HepG2 (cell line): ENCODE results near the gene ASPRV1. TPM values are rescaled to one million over a fixed set of nuclear protein-coding genes. Genes with fewer than 3 reads are reported as not detected.

Source experiments
- ATAC-seq: fragments of 200-7000 bp; cut with Tn5 transposase; 3 replicates; pipeline ENCODE4 v1.9.1; 2020; ENCODE audit warnings: mild to moderate bottlenecking, moderate library complexity
- BruUV-seq: library from RNA; stranded (reverse); fragments of 400-500 nt; replicated peaks from 2 replicates; lab custom pipeline; 2021; lab: Mats Ljungman, UMichigan
- CTCF ChIA-PET: fragments of 300-600 bp; formaldehyde crosslinking; extraction: SDS; loops from one replicate; lab custom pipeline; 2021; ENCODE audit warnings: low total read pairs, inconsistent platforms, low intra/inter-chr PET ratio; lab: Yijun Ruan, JAX
- POLR2A ChIA-PET: fragments of 350-600 bp; sonication (Branson Sonifier 250); formaldehyde crosslinking; loops from one replicate; lab custom pipeline; 2020; ENCODE audit warnings: antibody characterized with exemption, inconsistent platforms; lab: Yijun Ruan, JAX
- DNase-seq: peaks from one replicate; pipeline ENCODE4 v3.0.0-alpha.2; 2015; ENCODE audit warnings: low spot score
- FAIRE-seq: peaks from 3 replicates; lab custom pipeline; 2011; peaks lifted over from hg19 to GRCh38; lab: Jason Lieb, UNC
- H2AFZ ChIP-seq: one replicate; pipeline ENCODE4 v1.6.1; 2011; ENCODE audit warnings: low read length, inconsistent platforms
- H3K27ac ChIP-seq: fragments of 300-600 bp; 3 replicates; pipeline ENCODE4 v1.8.0; 2011; ENCODE audit warnings: mixed run types, mild to moderate bottlenecking, mixed read lengths, low read length, inconsistent platforms; ENCODE audit not compliant: insufficient read depth; ENCODE audit errors: extremely low read length
- H3K27me3 ChIP-seq, 2 experiments: fragments of 200-600 bp in 1 of 2; 2 replicates in 1 of 2; 3 replicates in 1 of 2; pipeline versions ENCODE4 v1.6.0 to v1.8.0; 2011; ENCODE audit warnings: low read length in 2 of 2, mild to moderate bottlenecking in 2 of 2, moderate library complexity in 2 of 2, inconsistent platforms in 1 of 2; ENCODE audit not compliant: insufficient read depth in 2 of 2, control insufficient read depth in 1 of 2
- H3K36me3 ChIP-seq, 2 experiments: fragments of 200-600 bp in 1 of 2; replicated peaks in 1 of 2; 2 replicates in 1 of 2; 3 replicates in 1 of 2; pipeline versions ENCODE4 v1.5.1 to v1.8.0; 2011; ENCODE audit warnings: low read length in 2 of 2, inconsistent platforms in 1 of 2; ENCODE audit not compliant: insufficient read depth in 2 of 2, control insufficient read depth in 1 of 2
- H3K4me1 ChIP-seq: 2 replicates; pipeline ENCODE4 v1.5.1; 2012; ENCODE audit warnings: low read length, inconsistent platforms; ENCODE audit not compliant: insufficient read depth
- H3K4me2 ChIP-seq: 2 replicates; pipeline ENCODE4 v1.6.0; 2011; ENCODE audit warnings: low read depth, low read length, inconsistent platforms
- H3K4me3 ChIP-seq, 3 experiments: fragments of 200-600 bp in 1 of 3; sonication (generic), shearing (Covaris generic) in 1 of 3; replicated peaks in 1 of 3; 2 replicates each; pipeline ENCODE4 v1.5.1; 2011 to 2016; ENCODE audit warnings: low read length in 3 of 3, inconsistent platforms in 2 of 3, low read depth in 2 of 3, mild to moderate bottlenecking in 2 of 3, control low read depth in 1 of 3, mixed read lengths in 1 of 3; ENCODE audit not compliant: insufficient read depth in 1 of 3
- H3K79me2 ChIP-seq: one replicate; pipeline ENCODE4 v1.6.1; 2011; ENCODE audit warnings: low read length, inconsistent platforms; ENCODE audit not compliant: insufficient read depth
- H3K9ac ChIP-seq: 2 replicates; pipeline ENCODE4 v1.6.0; 2011; ENCODE audit warnings: mild to moderate bottlenecking, low read depth, low read length, inconsistent platforms; ENCODE audit not compliant: insufficient read depth
- H3K9me3 ChIP-seq: 2 replicates; pipeline ENCODE4 v1.5.1; 2012; ENCODE audit warnings: mild to moderate bottlenecking, low read length
- H4K20me1 ChIP-seq: 2 replicates; pipeline ENCODE4 v1.6.0; 2011; ENCODE audit warnings: inconsistent platforms, mild to moderate bottlenecking, low read length, moderate library complexity; ENCODE audit not compliant: insufficient read depth
- CCAR2 ChIP-seq: fragments of 200-400 bp; formaldehyde crosslinking; optimal IDR thresholded peaks from 2 replicates; pipeline ENCODE3; 2018; ENCODE audit warnings: low read depth, mild to moderate bottlenecking, low read length, moderate library complexity
- FOXO1 ChIP-seq: sonication (generic); formaldehyde crosslinking; IDR thresholded peaks from 2 replicates; pipeline ENCODE4 v1.4.0; 2020; ENCODE audit warnings: missing genetic modification reagents
- GPN1 ChIP-seq: sonication (generic); formaldehyde crosslinking; IDR thresholded peaks from 2 replicates; pipeline ENCODE4 v1.5.1; 2020; ENCODE audit warnings: missing genetic modification reagents, borderline replicate concordance
- MAZ ChIP-seq, 2 experiments: sonication (generic) in 1 of 2; formaldehyde crosslinking in 1 of 2; IDR thresholded peaks; 2 replicates each; pipeline versions ENCODE4 v1.5.0 to v1.6.1; 2012 to 2020; ENCODE audit warnings: low read depth in 2 of 2, mild to moderate bottlenecking in 2 of 2, borderline replicate concordance in 1 of 2, improper control_type of control experiment in 1 of 2, low read length in 1 of 2, missing genetic modification reagents in 1 of 2, moderate library complexity in 1 of 2
- NFE2L1 ChIP-seq: sonication (generic); formaldehyde crosslinking; IDR thresholded peaks from 2 replicates; pipeline ENCODE4 v1.4.0; 2020; ENCODE audit warnings: missing genetic modification reagents, mild to moderate bottlenecking, borderline replicate concordance
- NFKBIZ ChIP-seq: IDR thresholded peaks from 2 replicates; pipeline ENCODE4 v1.6.1; 2018; ENCODE audit warnings: missing genetic modification reagents, missing compliant biosample characterization
- TAF1 ChIP-seq: sonication (generic); formaldehyde crosslinking; IDR thresholded peaks from 2 replicates; pipeline ENCODE4 v1.4.0; 2020; ENCODE audit warnings: missing genetic modification reagents
- ZNF230 ChIP-seq: sonication (generic); formaldehyde crosslinking; IDR thresholded peaks from 2 replicates; pipeline ENCODE4 v1.4.0; 2020; ENCODE audit warnings: mild to moderate bottlenecking, missing genetic modification reagents
- ZNF589 ChIP-seq: sonication (generic); formaldehyde crosslinking; conservative IDR thresholded peaks from 2 replicates; pipeline ENCODE4 v1.8.0; 2022; ENCODE audit warnings: mild to moderate bottlenecking, moderate library complexity, missing genetic modification reagents
- ZNF776 ChIP-seq: sonication (generic); formaldehyde crosslinking; IDR thresholded peaks from 2 replicates; pipeline ENCODE4 v1.4.0; 2020; ENCODE audit warnings: mild to moderate bottlenecking, missing genetic modification reagents
- ZNF792 ChIP-seq: IDR thresholded peaks from 2 replicates; pipeline ENCODE4 v1.6.1; 2016
- ZNF878 ChIP-seq: sonication (generic); formaldehyde crosslinking; IDR thresholded peaks from 2 replicates; pipeline ENCODE4 v1.8.1; 2023; ENCODE audit warnings: mild to moderate bottlenecking, missing genetic modification reagents, moderate library complexity
- ZSCAN12 ChIP-seq: sonication (generic); formaldehyde crosslinking; IDR thresholded peaks from 2 replicates; pipeline ENCODE4 v1.9.0; 2021; ENCODE audit warnings: mild to moderate bottlenecking, missing genetic modification reagents
- WGBS: methylation state at CpG from one replicate; pipeline ENCODE4 v1.1.6; 2017; ENCODE audit warnings: low lambda C conversion rate; 5-methylcytosine and 5-hydroxymethylcytosine counted together
- in situ Hi-C: cut with HindIII; loops from 2 replicates; pipeline ENCODE4 v1.10.0; 2017; ENCODE audit warnings: low pct_unique_long_range_greater_than_20kb; ENCODE audit not compliant: extremely low pct_ligation_motif_present
- intact Hi-C: fragments of 100-400 bp; cut with micrococcal nuclease; formaldehyde crosslinking; loops from one replicate; pipeline ENCODE4 v1.10.0; 2022; ENCODE audit not compliant: unreplicated experiment
- polyA plus RNA-seq, 8 experiments: library from polyadenylated mRNA; depleted of rRNA in 3 of 8; stranded (reverse) in 7 of 8; unstranded in 1 of 8; fragments of >200 nt; fragmentation: Illumina TruSeq in 4 of 8; extraction: Trizol in 4 of 8; gene quantifications; 2 replicates each; pipeline versions ENCODE4 v1.2.1 to v1.2.3, GENCODE V29; 2011 to 2016; ENCODE audit warnings: low read depth in 4 of 8, missing spikeins in 1 of 8, mixed read lengths in 1 of 8; ENCODE audit not compliant: insufficient read depth in 1 of 8
- total RNA-seq, 5 experiments: library from RNA; depleted of rRNA; stranded (reverse); fragments of >200 nt; fragmentation: Illumina TruSeq; extraction: Trizol; gene quantifications; 2 replicates each; pipeline ENCODE4 v1.2.3, GENCODE V29; 2016; ENCODE audit warnings: low read depth in 1 of 5
- TF ChIP-seq, protein P1 (sequence below): sonication (generic); formaldehyde crosslinking; IDR thresholded peaks from 2 replicates; pipeline ENCODE4 v1.8.0; 2022; ENCODE audit warnings: mild to moderate bottlenecking, missing genetic modification reagents, moderate library complexity
- TF ChIP-seq, protein P2 (sequence below): IDR thresholded peaks from 2 replicates; pipeline ENCODE4 v1.6.1; 2016; ENCODE audit warnings: low read depth, borderline replicate concordance
- TF ChIP-seq, protein P3 (sequence below): sonication (generic); formaldehyde crosslinking; IDR thresholded peaks from 2 replicates; pipeline ENCODE4 v1.5.0; 2020; ENCODE audit warnings: mild to moderate bottlenecking, missing genetic modification reagents

Gene ASPRV1
- total and polyA plus RNA-seq, 2 of the 13 experiments (the other 11 are each of a cell fraction or from before 2014, with no cell fraction given) = 0.40 to 0.48 TPM

DNA sequence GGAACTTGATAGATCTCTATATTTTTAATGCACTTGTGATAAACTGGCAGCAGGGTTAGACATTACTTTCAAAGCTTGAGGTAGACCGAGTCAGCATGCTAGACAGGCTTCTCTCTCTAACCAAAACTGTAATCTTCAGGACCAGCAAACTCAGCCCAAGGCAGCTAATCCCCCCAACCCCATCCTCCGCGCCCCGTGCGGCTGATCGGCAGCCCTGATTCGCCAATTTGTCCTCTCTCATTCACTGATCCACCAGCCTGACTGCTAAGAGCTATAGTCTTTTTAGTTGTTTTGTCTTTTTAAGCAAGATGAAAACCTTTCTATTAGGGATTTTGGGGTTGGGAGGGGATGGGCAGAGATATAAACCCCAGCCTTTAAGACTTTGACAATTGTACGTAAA lies 20.7 kb downstream of the ASPRV1 start:
- Histone ChIP-seq H3K27me3 (no peaks in the 10 kb centered on the region), H3K9me3 (no peaks in the 10 kb centered on the region), H3K27ac (no peak overlapping the region), H2AFZ (no peak overlapping the region), H3K9ac (no peak overlapping the region)
- FAIRE-seq = no peak
- WGBS = 97% methylated on average over 8 of the region's 8 CpGs
- TF ChIP-seq ZNF589 (CRISPR knock-in tag) (no peak), NFE2L1 (CRISPR knock-in tag) (no peak), NFKBIZ (no peak), ZSCAN12 (CRISPR knock-in tag) (no peak), ZNF878 (no peak), CCAR2 (no peak), ZNF230 (CRISPR knock-in tag) (no peak), GPN1 (CRISPR knock-in tag) (no peak), ZNF792 (CRISPR knock-in tag) (no peak), MAZ (IDR thresholded peaks at IDR 0.05; ENCODE audit: borderline replicate concordance, low read depth, low read length) (no peak), MAZ (CRISPR knock-in tag; IDR thresholded peaks at IDR 0.05; ENCODE audit: low read depth) (no peak), TAF1 (CRISPR knock-in tag) (no peak), ZNF776 (CRISPR knock-in tag) (no peak), FOXO1 (no peak)
- TF ChIP-seq, protein P1, sequence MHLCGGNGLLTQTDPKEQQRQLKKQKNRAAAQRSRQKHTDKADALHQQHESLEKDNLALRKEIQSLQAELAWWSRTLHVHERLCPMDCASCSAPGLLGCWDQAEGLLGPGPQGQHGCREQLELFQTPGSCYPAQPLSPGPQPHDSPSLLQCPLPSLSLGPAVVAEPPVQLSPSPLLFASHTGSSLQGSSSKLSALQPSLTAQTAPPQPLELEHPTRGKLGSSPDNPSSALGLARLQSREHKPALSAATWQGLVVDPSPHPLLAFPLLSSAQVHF = no peak
- TF ChIP-seq, protein P2, sequence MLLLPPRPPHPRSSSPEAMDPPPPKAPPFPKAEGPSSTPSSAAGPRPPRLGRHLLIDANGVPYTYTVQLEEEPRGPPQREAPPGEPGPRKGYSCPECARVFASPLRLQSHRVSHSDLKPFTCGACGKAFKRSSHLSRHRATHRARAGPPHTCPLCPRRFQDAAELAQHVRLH (CRISPR knock-in tag) = no peak
- TF ChIP-seq, protein P3, sequence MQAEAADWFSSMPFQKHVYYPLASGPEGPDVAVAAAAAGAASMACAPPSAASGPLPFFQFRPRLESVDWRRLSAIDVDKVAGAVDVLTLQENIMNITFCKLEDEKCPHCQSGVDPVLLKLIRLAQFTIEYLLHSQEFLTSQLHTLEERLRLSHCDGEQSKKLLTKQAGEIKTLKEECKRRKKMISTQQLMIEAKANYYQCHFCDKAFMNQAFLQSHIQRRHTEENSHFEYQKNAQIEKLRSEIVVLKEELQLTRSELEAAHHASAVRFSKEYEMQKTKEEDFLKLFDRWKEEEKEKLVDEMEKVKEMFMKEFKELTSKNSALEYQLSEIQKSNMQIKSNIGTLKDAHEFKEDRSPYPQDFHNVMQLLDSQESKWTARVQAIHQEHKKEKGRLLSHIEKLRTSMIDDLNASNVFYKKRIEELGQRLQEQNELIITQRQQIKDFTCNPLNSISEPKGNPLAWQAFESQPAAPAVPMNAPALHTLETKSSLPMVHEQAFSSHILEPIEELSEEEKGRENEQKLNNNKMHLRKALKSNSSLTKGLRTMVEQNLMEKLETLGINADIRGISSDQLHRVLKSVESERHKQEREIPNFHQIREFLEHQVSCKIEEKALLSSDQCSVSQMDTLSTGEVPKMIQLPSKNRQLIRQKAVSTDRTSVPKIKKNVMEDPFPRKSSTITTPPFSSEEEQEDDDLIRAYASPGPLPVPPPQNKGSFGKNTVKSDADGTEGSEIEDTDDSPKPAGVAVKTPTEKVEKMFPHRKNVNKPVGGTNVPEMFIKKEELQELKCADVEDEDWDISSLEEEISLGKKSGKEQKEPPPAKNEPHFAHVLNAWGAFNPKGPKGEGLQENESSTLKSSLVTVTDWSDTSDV (CRISPR knock-in tag) = no peak
- TF ChIP-seq, all 625 proteins: peak for 0
- Histone ChIP-seq H3K4me3 (no peak overlapping the region), H4K20me1 (no peaks in the 10 kb centered on the region), H3K4me2 (no peak overlapping the region), H3K4me1 (peaks cover 17% of the 10 kb centered on the region), H3K36me3 (peaks cover 15 to 45% of the 10 kb centered on the region in 2 experiments), H3K79me2 (no peaks in the 10 kb centered on the region)
- intact Hi-C loops = no loop called here
- ChIA-PET CTCF (no interaction called here), POLR2A (no interaction called here)
- ATAC-seq = no peak
- BruUV-seq = no TSS peak
- DNase-seq = no peak
- in situ Hi-C loops = no loop called here
